ENCODE measurements around the gene TREH.

DNA sequence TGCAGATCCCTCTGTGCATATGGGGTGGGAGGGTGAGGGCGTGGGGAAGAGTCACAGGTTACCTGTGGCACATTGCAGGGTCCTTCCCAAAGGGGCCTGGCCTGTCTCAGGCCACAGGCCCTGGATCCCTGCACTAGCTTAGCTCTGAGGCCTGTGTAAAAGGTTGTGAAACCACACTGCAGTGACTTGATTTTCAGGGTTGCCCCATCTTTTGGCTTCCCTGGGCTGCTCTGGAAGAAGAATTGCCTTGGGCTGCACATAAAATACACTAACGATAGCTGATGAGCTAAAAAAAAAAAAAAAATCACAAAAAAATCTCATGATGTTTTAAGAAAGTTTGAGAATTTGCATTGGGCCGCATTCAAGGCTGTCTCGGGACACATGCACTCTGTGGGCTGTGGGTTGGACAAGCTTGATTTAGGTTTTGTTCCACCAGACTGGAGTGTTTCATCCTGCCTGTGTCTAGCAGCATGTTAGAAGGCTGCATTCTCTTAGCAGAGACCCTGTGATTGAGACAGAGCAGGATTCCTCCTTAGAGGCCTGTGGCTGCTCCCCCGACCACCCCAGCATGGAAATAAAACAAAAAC, 35.9 kb upstream of the TREH start:
- TF ChIP-seq EP300 (IDR thresholded peaks at IDR 0.05) (no peak), POLR2A (IDR thresholded peaks at IDR 0.05) (no peak)
